GM12892 (cell line): ENCODE measurements around the gene LIFR.

Experiments
- POLR2A ChIP-seq: IDR thresholded peaks from 2 replicates; pipeline ENCODE4 v1.6.1; 2011; ENCODE audit warnings: low read depth, low read length, control low read depth
- POLR2AphosphoS5 ChIP-seq: IDR thresholded peaks from 2 replicates; pipeline ENCODE4 v1.6.1; 2011; ENCODE audit warnings: low read depth, low read length, control low read depth

GRCh38 chr5:38534156-38534453, 22.3 kb downstream of the LIFR start:
- no peak for TF ChIP-seq POLR2AphosphoS5
- no peak for TF ChIP-seq POLR2A
